ENCODE measurements around the gene FRMPD1. TPM values are rescaled to one million over a fixed set of nuclear protein-coding genes. Genes with fewer than 3 reads are reported as not detected.

FRMPD1 gene
- total and polyA plus RNA-seq, 2 of the 13 experiments (the other 11 are each of a cell fraction or from before 2014, with no cell fraction given) = not detected

DNA sequence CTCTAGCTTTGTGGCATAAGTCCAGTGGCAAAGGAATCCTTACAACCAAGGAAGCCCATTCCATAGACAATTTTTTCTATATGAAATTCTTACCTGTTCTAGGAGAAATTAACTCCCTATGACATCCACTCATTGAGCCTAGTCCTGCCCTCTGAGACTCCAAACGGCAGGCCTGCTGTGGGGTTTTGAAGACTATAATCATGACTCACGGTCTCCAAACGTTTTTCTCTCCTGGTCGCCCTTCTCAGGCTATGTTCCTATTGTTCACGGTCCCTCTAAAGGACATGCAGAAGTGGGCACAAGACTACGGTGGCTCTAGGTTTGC, 133.5 kb downstream of the FRMPD1 start:
- in situ Hi-C loops (cut with HindIII; ENCODE audit: extremely low pct_ligation_motif_present, low pct_unique_long_range_greater_than_20kb) (no loop called here), intact Hi-C loops (cut with micrococcal nuclease; ENCODE audit: unreplicated experiment) (loop anchor here (10.0 kb wide), 1 partner anchor 299 kb away; the partner anchor contains the start of gene POLR1E)
- Histone ChIP-seq H2AFZ (ENCODE audit: low read length) (no peak overlapping the region), H4K20me1 (ENCODE audit: insufficient read depth, low read length) (peaks cover 3% of the 10 kb centered on the region; the same call in 1 of the 2 replicates), H3K4me1 (ENCODE audit: insufficient read depth, low read length) (peaks cover 40% of the 10 kb centered on the region), H3K27ac (ENCODE audit: extremely low read length, insufficient read depth, low read length) (peak overlapping the region; percentile 87), H3K79me2 (ENCODE audit: insufficient read depth, low read length) (peaks cover 33% of the 10 kb centered on the region), H3K9ac (ENCODE audit: insufficient read depth, low read depth, low read length) (peak overlapping the region; percentile 91), H3K4me2 (ENCODE audit: low read depth, low read length) (peak overlapping the region; percentile 84), H3K9me3 (ENCODE audit: low read length) (no peaks in the 10 kb centered on the region), H3K4me3 (replicated peaks in 1 of 3; ENCODE audit: insufficient read depth in 1 of 3, low read depth in 2 of 3, low read length in 3 of 3) (peak overlapping the region; percentile 81 to 95 (median 95)), H3K27me3 (ENCODE audit: control insufficient read depth in 1 of 2, insufficient read depth in 2 of 2, low read length in 2 of 2) (no peaks in the 10 kb centered on the region), H3K36me3 (replicated peaks in 1 of 2; ENCODE audit: control insufficient read depth in 1 of 2, insufficient read depth in 2 of 2, low read length in 2 of 2) (peaks cover 6 to 40% of the 10 kb centered on the region in 2 experiments; a peak in 4 of 5 replicates)
- 0 out of 2 replicates have a peak, but pooled peaks have one; percentile 16 for TF ChIP-seq ARID2 (CRISPR knock-in tag; IDR thresholded peaks at IDR 0.05; ENCODE audit: borderline replicate concordance)
- TF ChIP-seq, protein P1, sequence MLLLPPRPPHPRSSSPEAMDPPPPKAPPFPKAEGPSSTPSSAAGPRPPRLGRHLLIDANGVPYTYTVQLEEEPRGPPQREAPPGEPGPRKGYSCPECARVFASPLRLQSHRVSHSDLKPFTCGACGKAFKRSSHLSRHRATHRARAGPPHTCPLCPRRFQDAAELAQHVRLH (CRISPR knock-in tag; IDR thresholded peaks at IDR 0.05; ENCODE audit: borderline replicate concordance, low read depth) = no peak
- ChIA-PET POLR2A (interaction anchor here (1.2 to 2.0 kb wide), 5 partner anchors 13 to 298 kb away, joined by 4 to 29 read pairs (median 6); partner anchors contain the start of genes DCAF10, POLR1E and TRMT10B), CTCF (ENCODE audit: low intra/inter-chr PET ratio, low total read pairs) (no interaction called here)
- WGBS (ENCODE audit: low lambda C conversion rate) = 0% methylated on average over 6 of the region's 6 CpGs
- ATAC-seq (no peak), DNase-seq (ENCODE audit: low spot score) (no peak), FAIRE-seq (no peak)
- BruUV-seq (replicated peaks) = TSS peak; percentile 45

DNA sequence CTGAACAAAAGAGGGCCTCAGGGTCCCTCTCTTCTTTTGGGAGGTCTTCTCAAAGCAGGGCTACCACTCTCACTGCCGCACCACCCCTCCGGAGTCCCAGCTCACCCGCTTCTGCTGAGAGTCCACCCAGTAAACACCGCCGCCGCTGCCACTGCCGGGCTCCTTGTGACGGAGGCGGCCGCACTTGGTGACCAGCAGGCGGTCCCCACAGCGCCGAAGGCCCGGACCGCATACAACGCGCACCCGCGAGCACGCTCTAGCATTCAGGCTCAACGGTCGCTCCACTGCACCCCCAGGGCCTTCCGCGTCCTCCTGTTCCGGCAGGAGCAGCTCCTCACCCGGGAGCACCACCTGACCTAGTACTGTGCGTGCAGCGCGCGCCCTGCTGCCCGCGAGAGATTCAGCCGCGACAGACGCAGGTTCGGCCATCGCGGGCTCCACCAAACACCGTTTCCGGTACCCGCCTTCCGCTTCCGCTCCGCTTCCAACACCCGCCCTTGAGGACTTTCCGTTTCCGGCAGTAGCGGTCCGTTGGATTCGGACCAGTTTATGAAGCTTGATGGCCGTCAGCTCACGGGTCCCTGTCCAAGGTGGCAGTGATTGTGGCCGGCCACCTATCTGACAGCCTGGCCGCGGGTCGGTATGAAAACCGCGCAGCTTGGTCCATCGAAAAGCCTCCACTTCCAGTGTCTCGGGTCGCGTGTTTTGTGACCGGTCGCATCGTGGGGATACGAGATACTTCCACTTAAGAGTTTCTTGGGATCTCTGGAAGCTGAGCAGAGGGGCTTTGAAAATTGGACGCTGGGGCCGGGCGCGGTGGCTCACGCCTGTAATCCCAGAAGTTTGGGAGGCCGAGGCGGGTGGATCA, 134.1 kb downstream of the FRMPD1 start, which contains the start of gene EXOSC3:
EXOSC3 (minus strand) TSS at position 449 of the 868 bp plus-strand sequence; CDS start at position 429, 20 bp downstream.
- Histone ChIP-seq H3K27ac (ENCODE audit: extremely low read length, insufficient read depth, low read length) (peak within 1 kb of the TSS; percentile 87), H3K79me2 (ENCODE audit: insufficient read depth, low read length) (peaks cover 33% of the 10 kb centered on the region), H4K20me1 (ENCODE audit: insufficient read depth, low read length) (peaks cover 3% of the 10 kb centered on the region; the same call in 1 of the 2 replicates), H3K9ac (ENCODE audit: insufficient read depth, low read depth, low read length) (peak within 1 kb of the TSS; percentile 91), H3K4me3 (replicated peaks in 1 of 3; ENCODE audit: insufficient read depth in 1 of 3, low read depth in 2 of 3, low read length in 3 of 3) (peak within 1 kb of the TSS; percentile 81 to 95 (median 95)), H3K27me3 (ENCODE audit: control insufficient read depth in 1 of 2, insufficient read depth in 2 of 2, low read length in 2 of 2) (no peaks in the 10 kb centered on the region), H2AFZ (ENCODE audit: low read length) (no peak within 1 kb of the TSS), H3K36me3 (replicated peaks in 1 of 2; ENCODE audit: control insufficient read depth in 1 of 2, insufficient read depth in 2 of 2, low read length in 2 of 2) (peaks cover 6 to 34% of the 10 kb centered on the region in 2 experiments; a peak in 4 of 5 replicates), H3K4me2 (ENCODE audit: low read depth, low read length) (peak within 1 kb of the TSS; percentile 84), H3K9me3 (ENCODE audit: low read length) (no peaks in the 10 kb centered on the region), H3K4me1 (ENCODE audit: insufficient read depth, low read length) (peaks cover 40% of the 10 kb centered on the region)
- DNase-seq (ENCODE audit: low spot score) (peak; percentile 92), ATAC-seq (peak; percentile 96), FAIRE-seq (peak; percentile 50)
- CTCF ChIA-PET (ENCODE audit: low intra/inter-chr PET ratio, low total read pairs) = interaction anchor here (1.3 kb wide), 1 partner anchor 17 kb away, joined by 4 read pairs; the partner anchor contains the start of gene DCAF10
- POLR2A ChIA-PET = interaction anchor here (0.6 to 2.0 kb wide), 15 partner anchors 8 to 319 kb away, joined by 3 to 29 read pairs (median 5); partner anchors contain the start of genes DCAF10, POLR1E, TOMM5 and TRMT10B
- in situ Hi-C loops (cut with HindIII; ENCODE audit: extremely low pct_ligation_motif_present, low pct_unique_long_range_greater_than_20kb) = no loop called here
- BruUV-seq (replicated peaks) = no TSS peak
- intact Hi-C loops (cut with micrococcal nuclease; ENCODE audit: unreplicated experiment) = loop anchor here (1.0 to 10.0 kb wide), 3 partner anchors 15 to 300 kb away; partner anchors contain the start of genes DCAF10, POLR1E and SLC25A51
- 0% methylated on average over 13 of the region's 73 CpGs for WGBS (ENCODE audit: low lambda C conversion rate)
- TF ChIP-seq, protein P2, sequence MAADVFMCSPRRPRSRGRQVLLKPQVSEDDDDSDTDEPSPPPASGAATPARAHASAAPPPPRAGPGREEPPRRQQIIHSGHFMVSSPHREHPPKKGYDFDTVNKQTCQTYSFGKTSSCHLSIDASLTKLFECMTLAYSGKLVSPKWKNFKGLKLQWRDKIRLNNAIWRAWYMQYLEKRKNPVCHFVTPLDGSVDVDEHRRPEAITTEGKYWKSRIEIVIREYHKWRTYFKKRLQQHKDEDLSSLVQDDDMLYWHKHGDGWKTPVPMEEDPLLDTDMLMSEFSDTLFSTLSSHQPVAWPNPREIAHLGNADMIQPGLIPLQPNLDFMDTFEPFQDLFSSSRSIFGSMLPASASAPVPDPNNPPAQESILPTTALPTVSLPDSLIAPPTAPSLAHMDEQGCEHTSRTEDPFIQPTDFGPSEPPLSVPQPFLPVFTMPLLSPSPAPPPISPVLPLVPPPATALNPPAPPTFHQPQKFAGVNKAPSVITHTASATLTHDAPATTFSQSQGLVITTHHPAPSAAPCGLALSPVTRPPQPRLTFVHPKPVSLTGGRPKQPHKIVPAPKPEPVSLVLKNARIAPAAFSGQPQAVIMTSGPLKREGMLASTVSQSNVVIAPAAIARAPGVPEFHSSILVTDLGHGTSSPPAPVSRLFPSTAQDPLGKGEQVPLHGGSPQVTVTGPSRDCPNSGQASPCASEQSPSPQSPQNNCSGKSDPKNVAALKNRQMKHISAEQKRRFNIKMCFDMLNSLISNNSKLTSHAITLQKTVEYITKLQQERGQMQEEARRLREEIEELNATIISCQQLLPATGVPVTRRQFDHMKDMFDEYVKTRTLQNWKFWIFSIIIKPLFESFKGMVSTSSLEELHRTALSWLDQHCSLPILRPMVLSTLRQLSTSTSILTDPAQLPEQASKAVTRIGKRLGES (CRISPR knock-in tag; IDR thresholded peaks at IDR 0.05; ENCODE audit: borderline replicate concordance) = no peak
- peak; percentile 38; the same call in 1 of the 2 replicates for TF ChIP-seq KDM3A (CRISPR knock-in tag; IDR thresholded peaks at IDR 0.05; ENCODE audit: low read depth)
- TF ChIP-seq NCOR1 (IDR thresholded peaks at IDR 0.05; ENCODE audit: borderline replicate concordance, low read length) = no peak
- TF ChIP-seq RBM22 (optimal IDR thresholded peaks at IDR 0.05; ENCODE audit: low read length) = no peak
- TF ChIP-seq MIER2 (CRISPR knock-in tag; IDR thresholded peaks at IDR 0.05) = peak; percentile 93
- TF ChIP-seq ZNF720 (CRISPR knock-in tag; IDR thresholded peaks at IDR 0.05) = no peak
- 0 out of 2 replicates have a peak, but pooled peaks have one; percentile 55 for TF ChIP-seq KDM5B (CRISPR knock-in tag; IDR thresholded peaks at IDR 0.05; ENCODE audit: borderline replicate concordance)
- TF ChIP-seq ZNF501 (CRISPR knock-in tag; IDR thresholded peaks at IDR 0.05) = peak; percentile 85

All from HepG2 (cell line).